ENCODE data around the gene GPATCH4.

DNA sequence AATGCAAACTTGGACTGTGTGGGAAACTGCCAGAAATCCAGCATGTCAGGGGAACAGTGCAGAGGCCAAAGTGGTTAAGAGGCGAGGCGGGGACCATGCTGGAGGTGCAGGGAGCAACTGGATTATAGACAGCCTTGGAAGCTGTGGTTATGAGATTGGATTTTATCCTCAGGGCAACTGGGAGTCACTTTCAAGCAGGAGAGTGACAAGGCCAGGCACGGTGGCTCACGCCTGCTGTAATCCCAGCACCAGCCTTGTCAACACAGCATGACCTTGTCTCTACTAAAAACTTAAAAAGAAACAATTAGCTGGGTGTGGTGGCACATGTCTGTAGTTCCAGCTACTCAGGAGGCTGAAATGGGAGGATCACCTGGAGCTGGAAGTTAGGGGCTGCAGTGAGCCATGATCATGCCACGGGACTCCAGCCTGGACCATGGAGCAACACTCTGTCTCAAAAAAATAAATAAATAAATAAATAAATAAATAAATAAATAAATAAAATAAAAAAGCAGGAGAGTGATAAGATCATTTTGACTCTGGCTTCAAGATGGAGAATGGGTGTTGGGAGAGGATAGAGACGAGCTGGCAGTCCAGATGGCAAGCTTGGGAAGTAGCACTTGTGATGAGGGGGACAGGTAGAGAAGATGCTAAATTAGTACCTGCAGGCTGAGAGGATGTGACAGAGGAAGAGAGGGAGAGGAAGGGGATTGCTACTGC is 21.5 kb upstream of the GPATCH4 start:
- TF ChIP-seq RAD21 (IDR thresholded peaks at IDR 0.05; ENCODE audit: low read depth): no peak
- TF ChIP-seq, protein P1, sequence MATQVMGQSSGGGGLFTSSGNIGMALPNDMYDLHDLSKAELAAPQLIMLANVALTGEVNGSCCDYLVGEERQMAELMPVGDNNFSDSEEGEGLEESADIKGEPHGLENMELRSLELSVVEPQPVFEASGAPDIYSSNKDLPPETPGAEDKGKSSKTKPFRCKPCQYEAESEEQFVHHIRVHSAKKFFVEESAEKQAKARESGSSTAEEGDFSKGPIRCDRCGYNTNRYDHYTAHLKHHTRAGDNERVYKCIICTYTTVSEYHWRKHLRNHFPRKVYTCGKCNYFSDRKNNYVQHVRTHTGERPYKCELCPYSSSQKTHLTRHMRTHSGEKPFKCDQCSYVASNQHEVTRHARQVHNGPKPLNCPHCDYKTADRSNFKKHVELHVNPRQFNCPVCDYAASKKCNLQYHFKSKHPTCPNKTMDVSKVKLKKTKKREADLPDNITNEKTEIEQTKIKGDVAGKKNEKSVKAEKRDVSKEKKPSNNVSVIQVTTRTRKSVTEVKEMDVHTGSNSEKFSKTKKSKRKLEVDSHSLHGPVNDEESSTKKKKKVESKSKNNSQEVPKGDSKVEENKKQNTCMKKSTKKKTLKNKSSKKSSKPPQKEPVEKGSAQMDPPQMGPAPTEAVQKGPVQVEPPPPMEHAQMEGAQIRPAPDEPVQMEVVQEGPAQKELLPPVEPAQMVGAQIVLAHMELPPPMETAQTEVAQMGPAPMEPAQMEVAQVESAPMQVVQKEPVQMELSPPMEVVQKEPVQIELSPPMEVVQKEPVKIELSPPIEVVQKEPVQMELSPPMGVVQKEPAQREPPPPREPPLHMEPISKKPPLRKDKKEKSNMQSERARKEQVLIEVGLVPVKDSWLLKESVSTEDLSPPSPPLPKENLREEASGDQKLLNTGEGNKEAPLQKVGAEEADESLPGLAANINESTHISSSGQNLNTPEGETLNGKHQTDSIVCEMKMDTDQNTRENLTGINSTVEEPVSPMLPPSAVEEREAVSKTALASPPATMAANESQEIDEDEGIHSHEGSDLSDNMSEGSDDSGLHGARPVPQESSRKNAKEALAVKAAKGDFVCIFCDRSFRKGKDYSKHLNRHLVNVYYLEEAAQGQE (IDR thresholded peaks at IDR 0.05; ENCODE audit: low read depth): no peak
- TF ChIP-seq, protein P2, sequence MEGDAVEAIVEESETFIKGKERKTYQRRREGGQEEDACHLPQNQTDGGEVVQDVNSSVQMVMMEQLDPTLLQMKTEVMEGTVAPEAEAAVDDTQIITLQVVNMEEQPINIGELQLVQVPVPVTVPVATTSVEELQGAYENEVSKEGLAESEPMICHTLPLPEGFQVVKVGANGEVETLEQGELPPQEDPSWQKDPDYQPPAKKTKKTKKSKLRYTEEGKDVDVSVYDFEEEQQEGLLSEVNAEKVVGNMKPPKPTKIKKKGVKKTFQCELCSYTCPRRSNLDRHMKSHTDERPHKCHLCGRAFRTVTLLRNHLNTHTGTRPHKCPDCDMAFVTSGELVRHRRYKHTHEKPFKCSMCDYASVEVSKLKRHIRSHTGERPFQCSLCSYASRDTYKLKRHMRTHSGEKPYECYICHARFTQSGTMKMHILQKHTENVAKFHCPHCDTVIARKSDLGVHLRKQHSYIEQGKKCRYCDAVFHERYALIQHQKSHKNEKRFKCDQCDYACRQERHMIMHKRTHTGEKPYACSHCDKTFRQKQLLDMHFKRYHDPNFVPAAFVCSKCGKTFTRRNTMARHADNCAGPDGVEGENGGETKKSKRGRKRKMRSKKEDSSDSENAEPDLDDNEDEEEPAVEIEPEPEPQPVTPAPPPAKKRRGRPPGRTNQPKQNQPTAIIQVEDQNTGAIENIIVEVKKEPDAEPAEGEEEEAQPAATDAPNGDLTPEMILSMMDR (IDR thresholded peaks at IDR 0.05 in 2 of 3, conservative IDR thresholded peaks at IDR 0.05 in 1 of 3; ENCODE audit: borderline replicate concordance in 1 of 3, insufficient read depth in 1 of 3, low read depth in 2 of 3, low read length in 2 of 3): no peak
- TF ChIP-seq POLR2AphosphoS5 (IDR thresholded peaks at IDR 0.05; ENCODE audit: low read depth, low read length): no peak
- no peak for TF ChIP-seq JUND (IDR thresholded peaks at IDR 0.05)
- no peak for TF ChIP-seq TCF7L2 (IDR thresholded peaks at IDR 0.05; ENCODE audit: borderline replicate concordance, extremely low read depth, insufficient read depth, insufficient read length)
- TF ChIP-seq ZNF274 (IDR thresholded peaks at IDR 0.05; ENCODE audit: low read depth, low read length): no peak
- no peak for TF ChIP-seq CBX3 (IDR thresholded peaks at IDR 0.05; ENCODE audit: low read depth)

All from HCT116 (cell line).